ENCODE measurements around the gene RNF220.

Gene RNF220

DNA sequence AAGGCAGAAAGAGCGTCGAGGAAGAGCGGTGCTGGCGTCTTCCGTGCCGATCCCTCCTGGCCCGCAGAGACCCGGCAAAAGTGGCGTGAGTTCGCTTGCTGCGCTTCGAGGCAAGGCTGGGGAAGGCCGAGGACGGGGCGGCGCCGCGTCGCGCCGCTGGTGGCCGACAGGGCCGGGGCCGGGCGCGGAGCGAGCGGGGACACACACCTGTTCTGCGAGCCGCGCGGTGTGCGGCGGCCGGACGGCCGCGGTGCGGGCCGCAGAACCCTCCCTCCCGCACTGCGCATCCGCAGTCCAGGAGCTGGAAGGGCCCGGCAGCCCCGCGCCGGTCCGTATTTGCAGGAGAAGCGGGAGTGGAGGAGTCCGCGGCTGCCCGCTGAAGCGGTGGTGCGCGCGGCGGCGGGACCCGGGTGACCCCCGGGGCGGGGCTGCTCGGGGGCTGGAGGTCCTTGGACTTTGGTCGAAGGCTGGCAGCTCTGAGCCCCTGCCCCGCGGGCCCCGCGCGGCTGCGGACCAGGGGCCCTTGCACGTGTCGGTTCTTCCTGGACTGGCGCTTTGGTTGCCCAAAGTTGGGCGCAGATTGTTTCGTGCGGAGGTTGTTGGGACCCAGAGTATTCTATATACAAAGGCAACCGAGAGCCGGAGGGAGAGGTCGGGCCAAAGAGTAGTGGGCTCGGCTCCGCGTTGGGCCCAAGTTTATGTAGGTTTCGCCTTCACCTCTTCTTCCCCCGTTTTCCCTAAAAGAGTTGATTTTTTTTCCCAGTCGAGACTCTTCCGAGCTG is 2.6 kb downstream of the RNF220 start:
- no peak for DNase-seq

DNA sequence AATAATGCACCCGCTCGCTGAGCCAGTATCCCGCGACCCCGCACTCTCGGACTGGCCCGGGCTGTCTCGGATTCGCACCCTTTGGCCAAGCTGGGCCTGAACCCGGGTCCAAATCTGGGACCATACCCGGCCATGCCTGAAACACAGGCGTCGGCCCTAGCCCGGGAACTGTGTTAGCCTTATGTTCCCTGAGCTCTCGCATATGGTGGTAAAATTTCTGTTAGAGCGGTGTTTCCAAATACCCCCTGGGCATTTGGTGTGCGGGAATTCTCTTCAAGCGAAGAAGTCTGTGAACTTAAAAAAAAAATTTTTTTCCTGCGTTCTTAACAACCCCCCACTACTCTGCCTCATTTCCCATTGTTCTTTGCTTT is 3.1 kb downstream of the RNF220 start:
- no peak for DNase-seq

DNA sequence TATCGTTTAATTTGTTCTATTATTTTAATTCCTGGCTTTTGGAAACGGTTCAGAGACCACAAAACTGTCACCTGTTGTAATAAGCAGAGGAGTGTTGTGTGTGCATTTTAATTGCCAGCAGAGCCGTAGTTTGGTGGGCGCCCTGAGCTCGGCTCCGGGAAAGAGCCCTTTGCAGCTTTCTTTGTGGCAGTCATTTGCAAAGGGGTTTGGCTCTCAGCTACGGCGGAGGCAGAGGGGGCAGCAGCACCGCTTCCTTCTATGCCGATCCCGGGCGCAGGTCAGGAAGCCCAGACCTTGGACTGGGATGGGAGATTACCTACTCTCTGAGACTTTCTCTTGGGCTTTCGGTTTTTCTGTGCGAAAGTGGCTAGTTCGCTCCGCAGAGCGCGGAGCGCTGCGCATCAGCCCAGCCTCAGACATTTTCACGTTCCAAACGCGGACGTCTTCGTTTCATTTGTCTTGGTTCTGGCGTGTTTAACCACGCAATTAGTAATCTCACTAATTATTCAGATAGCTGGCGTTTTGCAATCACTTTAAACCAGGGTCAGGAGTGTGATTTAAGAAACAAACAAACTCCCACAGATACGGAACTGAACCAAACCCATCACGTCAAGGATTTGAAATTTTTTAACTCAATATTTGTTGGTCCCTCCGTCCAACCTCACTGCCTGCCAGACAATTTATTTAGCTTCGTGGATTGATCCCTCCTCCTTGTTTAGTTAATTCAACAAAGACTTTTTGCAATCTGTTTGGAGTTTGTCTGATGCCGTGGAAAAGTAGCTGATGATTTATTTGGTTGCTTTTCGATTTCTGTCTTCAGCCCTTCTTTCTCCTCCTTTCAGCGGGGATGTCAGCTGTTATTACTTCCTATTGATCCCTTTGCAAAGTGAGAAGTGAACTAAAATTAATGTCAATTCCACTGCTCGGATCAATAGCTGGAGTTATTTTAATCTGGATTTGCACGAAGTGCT is 3.9 kb downstream of the RNF220 start:
- no peak for DNase-seq

DNA sequence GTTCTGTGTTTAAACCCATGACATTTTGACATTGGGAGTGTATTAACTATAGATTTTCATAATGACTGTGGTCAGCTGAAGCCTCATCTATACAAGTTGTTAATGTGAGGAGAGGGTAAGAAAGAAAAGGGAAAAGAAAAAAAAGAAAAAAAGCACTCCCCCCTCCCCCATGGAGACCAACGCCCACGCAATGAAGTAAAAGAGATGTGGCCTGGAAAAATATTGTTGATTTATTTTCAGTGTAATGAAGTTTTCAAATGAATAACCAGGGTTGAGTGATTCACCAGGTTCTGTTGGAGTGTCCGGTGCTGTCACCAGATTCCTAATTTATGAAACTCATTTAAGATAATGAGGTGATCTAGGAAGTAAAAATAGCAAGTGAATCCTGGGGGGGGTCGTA is 4.7 kb downstream of the RNF220 start:
- no peak for DNase-seq

DNA sequence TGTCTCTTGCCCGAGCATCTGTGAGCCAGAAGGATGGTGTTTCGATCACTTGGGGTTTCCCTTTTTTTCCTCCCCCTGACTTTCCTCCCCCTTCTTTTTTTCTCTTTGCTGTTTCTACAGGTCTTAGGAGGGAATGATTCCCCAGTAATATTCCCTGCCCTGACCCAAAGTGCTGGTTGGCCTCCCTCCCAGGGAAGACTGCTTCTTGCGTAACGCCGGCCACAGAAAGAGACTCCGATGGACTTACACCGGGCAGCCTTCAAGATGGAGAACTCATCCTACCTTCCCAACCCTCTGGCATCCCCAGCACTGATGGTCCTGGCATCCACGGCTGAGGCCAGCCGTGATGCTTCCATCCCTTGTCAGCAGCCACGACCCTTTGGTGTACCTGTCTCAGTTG is 6.8 kb downstream of the RNF220 start:
- DNase-seq: no peak

DNA sequence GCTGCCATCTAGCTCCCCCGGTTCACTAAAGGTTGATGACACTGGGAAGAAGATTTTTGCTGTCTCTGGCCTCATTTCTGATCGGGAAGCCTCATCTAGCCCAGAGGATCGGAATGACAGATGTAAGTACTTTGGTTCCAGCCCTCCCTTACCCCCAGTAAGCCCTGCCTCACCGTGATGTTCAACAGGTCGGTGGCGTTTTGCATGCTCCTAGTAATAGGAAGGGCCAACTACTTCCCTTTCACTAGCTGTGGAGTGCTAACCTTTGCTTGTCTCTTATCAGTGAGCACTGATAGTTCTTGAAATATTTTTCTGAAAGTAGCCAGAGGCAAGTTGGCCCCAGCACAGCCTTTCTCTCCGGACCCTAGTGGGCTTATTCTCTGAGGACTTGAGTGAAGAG is 7.5 kb downstream of the RNF220 start:
- no peak for DNase-seq

DNA sequence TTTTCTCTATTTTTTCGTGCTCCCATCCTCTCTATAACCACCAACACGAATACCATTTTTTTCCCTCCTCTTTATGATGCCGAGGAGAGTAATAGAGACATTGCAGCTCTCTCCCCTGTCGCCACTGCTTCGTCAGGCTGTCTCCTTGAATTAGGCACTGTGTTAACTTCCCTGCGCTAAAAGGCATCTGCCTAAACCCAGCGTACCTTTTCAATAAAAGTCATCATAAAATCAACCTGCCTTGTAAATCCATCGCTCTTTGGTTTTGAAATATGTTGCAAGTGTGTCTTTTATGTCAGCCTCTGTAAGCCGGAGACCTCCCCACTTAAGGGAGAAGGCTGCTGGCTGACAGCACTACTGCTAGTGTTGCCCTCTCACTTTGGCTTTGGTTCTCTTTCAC is 8.7 kb downstream of the RNF220 start:
- no peak for DNase-seq

DNA sequence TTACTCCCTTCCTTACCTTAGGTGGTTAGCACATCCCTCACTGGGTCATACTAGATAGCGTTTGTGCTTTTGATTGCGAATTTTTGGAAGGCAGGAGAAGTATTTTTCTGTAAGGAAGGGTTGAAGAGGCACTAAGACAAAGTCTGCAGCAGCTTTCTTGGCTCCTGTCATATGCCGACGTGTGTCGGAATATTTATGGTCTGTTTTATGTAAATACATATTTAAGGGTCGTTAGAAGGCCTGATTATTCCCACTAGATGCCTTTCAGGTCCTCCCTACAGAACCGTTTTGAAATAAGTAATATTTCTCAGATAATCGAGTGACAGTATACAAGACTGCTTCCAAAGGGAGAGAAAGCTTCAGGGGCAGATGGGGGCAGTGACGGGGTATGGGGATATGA is 10.0 kb downstream of the RNF220 start:
- no peak for DNase-seq

DNA sequence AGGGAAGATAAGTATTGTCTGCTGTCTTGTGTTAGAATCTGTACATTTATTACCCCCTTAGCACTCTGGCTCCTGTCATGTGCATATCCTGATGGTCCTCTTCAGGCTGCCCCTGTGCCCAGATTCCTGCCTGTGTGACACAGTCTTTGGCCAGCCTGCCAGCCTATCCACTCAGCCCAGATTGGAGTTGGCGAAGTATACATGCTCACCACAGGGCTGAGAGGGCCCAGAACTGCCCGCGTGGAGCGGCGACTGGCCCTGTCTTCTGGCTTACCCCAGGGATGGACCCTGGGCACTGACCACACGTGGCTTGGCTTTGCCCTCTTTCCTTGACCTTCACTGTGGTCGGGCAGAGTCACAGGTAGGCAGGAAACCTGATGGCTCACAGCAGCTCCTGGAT is 11.4 kb downstream of the RNF220 start:
- DNase-seq: no peak

DNA sequence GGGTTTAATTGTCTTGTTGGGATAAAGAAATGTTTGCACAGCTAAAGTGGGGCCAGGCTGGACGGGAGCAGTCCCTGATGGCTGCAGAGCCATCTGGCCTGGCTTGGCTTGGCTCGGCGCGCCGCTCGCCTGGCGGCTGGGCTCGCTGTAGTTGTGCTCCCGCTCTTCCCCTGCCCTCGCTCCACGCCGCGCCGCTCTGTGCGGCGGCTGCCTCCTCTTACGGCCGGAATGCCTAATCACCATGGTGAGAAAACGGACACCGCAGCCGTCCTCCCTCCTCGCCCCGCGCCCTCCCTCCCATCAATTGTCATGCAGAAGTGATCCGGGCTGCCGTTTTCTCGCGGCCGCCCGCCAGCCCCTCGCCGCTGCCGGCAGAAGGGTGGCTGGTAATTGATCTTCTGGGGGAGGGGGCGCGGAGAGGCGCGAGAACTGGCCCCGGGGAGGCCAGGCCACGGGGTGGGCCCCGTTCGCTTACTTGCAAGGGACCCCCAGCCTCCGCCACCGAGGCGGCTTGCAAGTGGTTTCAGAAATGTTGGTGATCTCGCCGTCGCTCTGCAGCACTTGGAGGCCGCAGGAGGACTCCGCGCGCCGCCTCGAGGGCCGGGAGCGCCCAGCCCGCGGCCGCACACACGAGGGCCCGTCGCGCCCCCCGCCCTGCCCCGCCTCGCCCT is 12.4 kb downstream of the RNF220 start:
- no peak for DNase-seq

DNA sequence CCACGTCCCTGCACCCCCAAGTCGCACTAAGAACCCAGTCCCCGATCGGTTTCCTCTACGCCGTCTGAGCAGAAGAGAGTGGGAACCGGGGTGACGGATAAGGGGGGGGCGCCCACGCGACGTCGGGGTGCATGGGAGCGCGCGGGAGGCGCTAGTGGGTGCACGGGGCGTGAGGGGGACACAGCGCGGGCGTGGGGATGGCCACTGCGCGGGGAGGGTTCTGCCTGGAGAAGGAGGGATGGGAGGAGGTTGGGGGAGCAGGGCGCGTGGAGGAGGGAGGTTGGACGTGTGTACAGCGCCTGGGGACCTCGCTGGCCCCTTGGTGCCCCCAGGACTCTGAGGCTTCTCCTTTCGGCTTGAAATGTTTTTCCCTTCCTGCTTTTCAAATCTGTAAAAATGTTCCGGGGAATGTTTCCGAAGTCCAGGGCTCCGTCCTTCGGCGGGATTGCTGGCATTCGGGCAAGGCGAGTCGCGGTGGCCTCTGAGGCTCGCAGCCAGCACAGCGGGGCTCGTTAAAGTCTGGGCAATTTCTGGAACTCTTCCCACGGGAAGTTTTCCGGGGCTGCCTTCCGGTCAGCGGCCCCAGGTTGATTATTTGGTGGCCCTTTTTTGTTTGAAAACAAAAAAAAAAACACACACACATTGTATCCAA is 13.1 kb downstream of the RNF220 start:
- no peak for DNase-seq

DNA sequence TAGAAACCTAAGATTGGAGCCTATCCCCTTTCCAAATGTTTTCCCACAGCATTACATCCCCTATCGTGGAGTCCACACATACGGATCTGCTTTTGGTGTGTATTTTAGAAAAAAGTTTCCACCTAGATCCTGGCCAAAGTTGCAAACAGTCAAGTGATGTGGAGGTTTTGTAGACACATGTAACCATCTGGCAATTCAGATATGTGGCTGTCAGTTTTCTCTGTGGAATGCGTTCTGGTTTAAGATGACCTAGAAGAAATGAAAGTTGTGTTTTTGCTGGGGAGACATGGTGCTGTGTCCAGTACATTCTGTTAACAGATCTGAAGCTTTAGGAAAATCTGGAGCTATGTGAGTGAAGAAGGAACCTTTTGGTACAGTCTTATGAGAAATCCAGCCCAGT is 14.8 kb downstream of the RNF220 start:
- DNase-seq: no peak

DNA sequence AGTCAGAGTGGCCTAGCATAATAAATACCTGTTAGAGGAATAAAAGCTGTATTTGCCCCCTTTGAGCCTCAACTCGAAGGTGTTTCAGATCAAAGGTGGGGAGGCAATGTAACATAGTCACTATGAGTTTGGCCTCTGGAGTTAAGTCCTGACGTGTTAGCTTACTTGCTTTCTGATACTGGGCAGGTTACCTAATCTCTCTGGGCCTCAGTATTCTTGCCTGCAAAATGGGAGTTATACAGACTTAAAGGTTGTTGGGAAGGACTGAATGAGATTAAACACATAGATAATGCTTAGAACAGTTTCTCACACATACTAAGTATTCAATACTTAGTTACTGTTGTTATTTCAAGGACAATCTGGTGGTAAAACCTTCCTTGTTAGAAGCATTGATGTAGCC is 15.5 kb downstream of the RNF220 start:
- no peak for DNase-seq

DNA sequence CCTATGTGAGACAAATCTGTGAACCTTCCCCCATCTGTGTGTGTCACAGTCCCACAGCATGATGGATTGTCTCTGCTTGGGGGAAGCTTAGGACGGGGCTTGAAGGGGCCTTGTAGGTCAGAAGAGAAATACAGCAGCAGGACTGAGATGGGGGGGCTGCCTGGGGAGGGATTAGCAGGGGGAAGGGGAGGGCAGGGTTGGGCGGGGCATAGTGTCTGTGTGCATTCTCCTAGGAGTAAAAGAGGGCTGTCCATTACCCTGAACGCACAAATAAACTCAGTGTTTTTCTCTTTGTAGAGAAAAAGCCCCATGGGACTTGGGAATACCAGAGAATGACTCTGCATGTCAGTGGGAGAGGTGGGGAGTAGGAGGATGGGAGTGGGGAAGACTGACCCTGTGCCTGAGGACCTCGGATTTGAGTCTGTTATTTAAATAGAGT is 16.4 kb downstream of the RNF220 start:
- DNase-seq: no peak

DNA sequence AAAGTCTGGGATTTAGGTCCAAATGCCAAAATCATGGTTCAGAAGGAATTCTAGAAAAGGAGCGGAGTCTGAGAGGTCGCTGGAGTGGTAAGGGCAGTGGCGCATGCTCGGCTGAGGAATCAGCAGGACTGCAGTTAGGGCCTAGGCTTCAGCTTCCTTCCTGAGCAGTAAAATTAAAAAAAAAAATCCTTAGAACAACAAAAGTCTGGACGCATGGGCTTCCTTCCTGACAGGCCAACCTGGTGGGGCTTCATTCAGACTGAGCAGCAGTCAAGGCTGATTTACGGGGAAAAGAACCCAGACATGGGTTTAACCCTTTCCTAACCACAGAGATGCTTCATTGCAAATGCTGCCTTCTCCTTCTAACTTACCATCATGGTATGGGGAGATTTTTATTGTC is 17.1 kb downstream of the RNF220 start:
- DNase-seq: no peak

DNA sequence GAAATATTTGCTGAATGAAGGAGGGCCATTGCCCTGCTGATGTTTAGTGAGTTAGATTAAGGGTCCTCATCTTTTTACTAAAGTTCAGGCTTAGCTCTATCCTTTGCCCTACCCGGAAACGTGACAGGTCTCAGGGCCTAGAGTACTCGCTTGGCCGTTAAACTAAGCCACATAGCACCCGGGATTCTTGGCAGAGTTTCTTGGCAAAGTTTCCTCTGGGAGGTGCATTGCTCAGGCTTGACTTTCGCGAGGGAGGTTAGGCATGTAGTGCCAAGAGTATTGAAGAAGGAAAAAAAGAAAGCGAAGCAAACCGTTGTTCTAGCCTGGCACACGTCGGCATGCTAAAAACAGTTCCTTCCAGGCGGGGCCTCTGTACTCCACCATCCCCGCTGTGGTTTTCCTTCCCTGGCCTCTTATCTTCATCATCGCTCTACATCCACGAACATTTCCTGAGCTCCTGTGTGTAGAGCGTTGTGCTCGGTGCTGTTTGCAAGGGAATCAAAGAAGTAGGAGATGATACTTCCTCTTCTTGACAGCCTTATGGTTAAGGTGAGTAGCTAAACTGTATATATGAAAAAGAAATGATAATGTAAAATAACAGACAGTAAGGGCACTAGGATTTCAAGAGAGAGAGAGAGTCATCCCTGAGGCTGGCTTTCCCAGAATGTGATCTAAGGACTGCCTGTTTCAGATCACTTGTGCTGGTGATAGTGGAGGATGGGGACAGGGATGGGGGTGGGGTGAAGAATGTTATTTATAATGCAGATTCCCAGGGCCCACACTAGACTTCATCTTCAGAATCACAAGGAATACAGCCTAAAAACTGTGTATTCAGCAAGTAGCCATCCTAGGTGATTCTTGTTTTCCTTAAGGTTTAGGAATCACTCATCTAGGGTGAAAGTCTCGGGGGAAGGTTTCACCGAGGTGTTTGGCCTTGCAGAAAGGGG is 18.8 kb downstream of the RNF220 start:
- DNase-seq: no peak

DNA sequence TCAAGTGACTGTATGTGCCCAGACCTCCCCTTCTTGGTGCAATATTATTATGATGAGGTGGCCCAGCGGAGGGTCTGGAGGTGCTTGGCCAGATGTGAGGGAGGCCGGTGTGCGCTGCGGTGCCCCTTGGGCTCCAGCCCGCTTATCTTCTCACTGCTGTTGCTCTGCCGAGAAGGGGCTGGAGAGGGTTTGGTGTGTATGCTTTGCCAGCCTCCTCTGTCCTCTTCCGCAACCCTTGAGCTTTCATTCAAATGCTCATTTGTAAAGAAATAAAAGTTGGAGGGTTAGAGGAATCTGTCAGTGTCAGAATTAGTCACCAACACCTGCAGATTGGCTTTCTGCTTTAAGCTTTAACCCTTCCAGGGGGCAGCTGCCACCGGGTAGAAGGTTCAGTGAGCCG is 19.7 kb downstream of the RNF220 start:
- no peak for DNase-seq

DNA sequence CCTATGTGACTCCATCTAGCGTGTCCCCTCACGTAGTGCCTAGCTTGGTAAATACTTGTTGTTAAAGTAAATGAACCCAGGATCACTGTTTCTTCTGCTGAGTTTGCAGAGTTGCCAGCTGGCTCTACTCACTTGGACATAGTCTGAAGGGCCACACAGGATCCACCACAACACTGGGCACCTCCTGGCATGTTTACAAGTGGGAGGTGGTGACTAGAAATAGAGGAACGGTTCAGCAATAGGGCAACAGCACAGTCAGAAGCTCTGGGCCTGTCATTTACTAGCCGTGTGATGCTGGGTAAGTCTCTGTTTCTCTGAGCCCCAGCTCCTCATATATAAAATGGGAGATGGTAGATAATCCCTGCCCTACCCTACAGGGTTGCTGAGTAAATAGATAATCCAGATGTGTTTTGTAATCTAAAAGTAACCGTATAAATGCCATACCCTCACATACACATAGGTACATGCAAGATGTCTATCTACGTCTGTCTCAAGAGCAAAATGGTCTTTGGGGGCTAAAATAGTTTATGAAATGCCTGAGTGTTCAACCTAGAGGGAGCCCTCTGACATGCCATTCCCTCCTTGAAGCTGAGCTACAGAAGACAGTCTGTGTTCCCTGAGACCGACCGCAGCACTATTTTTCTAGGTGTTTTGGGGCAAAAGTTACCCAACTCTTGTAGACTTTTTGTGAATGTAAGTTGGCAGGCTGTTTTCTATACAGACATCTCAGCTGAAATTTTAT is 20.5 kb downstream of the RNF220 start:
- DNase-seq: no peak

DNA sequence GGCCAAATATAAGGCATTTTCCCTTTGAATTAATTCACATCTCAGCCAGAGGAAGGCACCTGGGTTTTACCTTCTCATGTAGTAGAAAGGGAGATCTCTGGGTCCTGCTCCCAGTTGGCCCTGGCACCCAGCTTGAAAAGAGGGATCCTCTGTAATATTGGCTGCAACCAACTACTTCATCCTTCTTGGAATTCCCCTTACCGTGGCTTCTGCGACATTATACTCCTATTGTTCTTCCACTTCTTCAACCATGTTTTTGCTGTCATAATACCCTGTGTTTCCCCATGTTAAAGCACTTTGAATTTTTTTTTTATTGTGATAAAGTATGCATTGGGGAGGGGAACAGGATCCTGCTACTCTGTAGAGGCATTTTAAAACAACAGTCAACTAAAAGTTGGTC is 26.8 kb downstream of the RNF220 start:
- DNase-seq: no peak

DNA sequence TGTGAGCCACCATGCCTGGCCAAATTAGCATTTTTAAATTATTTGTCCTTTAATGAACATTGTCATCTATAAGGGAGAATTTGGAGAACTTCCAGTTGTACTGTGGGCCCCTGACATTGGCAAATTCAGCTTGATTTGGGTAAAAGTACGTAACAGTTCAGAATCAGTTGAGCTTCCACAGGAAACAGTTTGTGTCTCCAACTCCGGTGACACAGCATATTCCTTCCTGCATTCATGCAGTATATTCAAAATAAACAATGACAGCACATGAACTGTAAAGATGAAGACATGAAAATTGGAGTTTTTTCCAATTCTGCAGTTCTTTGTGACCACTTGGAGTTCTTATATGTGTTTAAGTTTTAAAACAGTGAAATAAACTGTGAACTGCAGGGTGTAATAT is 28.2 kb downstream of the RNF220 start:
- no peak for DNase-seq

Data from CD4-positive, alpha-beta T cell treated with Interferon gamma for 1 hour (primary cell).